ENCODE data around the gene CCL21.

- TF ChIP-seq, protein P1, sequence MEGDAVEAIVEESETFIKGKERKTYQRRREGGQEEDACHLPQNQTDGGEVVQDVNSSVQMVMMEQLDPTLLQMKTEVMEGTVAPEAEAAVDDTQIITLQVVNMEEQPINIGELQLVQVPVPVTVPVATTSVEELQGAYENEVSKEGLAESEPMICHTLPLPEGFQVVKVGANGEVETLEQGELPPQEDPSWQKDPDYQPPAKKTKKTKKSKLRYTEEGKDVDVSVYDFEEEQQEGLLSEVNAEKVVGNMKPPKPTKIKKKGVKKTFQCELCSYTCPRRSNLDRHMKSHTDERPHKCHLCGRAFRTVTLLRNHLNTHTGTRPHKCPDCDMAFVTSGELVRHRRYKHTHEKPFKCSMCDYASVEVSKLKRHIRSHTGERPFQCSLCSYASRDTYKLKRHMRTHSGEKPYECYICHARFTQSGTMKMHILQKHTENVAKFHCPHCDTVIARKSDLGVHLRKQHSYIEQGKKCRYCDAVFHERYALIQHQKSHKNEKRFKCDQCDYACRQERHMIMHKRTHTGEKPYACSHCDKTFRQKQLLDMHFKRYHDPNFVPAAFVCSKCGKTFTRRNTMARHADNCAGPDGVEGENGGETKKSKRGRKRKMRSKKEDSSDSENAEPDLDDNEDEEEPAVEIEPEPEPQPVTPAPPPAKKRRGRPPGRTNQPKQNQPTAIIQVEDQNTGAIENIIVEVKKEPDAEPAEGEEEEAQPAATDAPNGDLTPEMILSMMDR (IDR thresholded peaks at IDR 0.05; ENCODE audit: insufficient read depth, low read length) = no peak
- TF ChIP-seq POLR2AphosphoS5 (IDR thresholded peaks at IDR 0.05; ENCODE audit: low read depth) (no peak), REST (IDR thresholded peaks at IDR 0.05; ENCODE audit: insufficient replicate concordance, low read depth) (no peak)
Observed at GRCh38 chr9:34671307-34671706, 38.6 kb downstream of the CCL21 start.
